A673 (cell line): Measurements from ENCODE around the gene RIC8B.

Source experiments
- EZH2 ChIP-seq: fragments of 200-600 bp; sonication (generic); IDR thresholded peaks from 2 replicates; pipeline ENCODE4 v1.6.1; 2017; ENCODE audit warnings: borderline replicate concordance, low read depth, mild to moderate bottlenecking, mixed read lengths, antibody characterized with exemption, low read length; ENCODE audit not compliant: poor library complexity, severe bottlenecking
- TF ChIP-seq, protein P1 (sequence below): fragments of 300-800, 200-600 bp; sonication (generic); conservative IDR thresholded peaks from 2 replicates; pipeline ENCODE4 v1.5.1; 2017; ENCODE audit warnings: low read depth, mild to moderate bottlenecking, antibody characterized with exemption, low read length, moderate library complexity, mixed read lengths

DNA sequence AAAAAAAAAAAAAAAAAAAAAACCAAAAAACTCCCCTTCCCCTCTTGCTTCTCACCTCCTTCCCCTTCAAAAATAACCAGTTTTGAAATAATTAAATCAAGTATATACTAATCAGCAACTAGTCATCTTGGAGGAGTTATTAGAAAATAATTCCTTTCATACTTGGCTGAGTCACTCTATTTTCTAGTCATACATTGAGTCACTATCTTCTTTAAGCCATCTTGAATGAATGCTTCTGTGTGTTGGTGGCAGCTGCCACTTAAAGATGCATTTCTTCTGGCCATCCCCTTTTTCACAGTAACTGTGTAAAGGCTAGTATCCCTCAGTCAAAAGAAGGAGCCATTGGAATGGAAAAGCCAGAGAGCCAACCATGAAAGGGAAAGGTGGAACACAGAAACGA lies 97.0 kb downstream of the RIC8B start:
- TF ChIP-seq, protein P1, sequence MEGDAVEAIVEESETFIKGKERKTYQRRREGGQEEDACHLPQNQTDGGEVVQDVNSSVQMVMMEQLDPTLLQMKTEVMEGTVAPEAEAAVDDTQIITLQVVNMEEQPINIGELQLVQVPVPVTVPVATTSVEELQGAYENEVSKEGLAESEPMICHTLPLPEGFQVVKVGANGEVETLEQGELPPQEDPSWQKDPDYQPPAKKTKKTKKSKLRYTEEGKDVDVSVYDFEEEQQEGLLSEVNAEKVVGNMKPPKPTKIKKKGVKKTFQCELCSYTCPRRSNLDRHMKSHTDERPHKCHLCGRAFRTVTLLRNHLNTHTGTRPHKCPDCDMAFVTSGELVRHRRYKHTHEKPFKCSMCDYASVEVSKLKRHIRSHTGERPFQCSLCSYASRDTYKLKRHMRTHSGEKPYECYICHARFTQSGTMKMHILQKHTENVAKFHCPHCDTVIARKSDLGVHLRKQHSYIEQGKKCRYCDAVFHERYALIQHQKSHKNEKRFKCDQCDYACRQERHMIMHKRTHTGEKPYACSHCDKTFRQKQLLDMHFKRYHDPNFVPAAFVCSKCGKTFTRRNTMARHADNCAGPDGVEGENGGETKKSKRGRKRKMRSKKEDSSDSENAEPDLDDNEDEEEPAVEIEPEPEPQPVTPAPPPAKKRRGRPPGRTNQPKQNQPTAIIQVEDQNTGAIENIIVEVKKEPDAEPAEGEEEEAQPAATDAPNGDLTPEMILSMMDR: no peak
- TF ChIP-seq EZH2: no peak
